ENCODE results near the gene ARHGAP24.

Gene ARHGAP24

DNA sequence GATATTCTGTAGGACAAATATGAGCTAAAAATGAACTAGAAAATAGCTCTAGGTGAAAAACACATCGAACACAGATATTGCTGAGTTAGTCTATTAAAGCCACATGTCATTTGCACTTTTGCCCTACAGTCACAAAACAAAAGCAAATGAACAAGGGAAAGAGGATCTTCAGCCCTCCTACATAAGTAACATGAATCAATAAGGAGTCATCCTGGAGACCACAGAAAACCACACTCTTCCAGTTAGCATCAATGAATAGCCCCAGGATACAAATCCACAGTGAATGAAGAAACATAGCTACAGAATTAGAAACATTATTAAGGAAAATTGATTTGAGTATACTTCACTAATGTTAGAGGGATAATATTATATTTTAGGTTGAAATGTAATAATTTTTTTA lies 573.5 kb downstream of the ARHGAP24 start:
- no peaks in the 10 kb centered on the region for H3K79me2 ChIP-seq (ENCODE audit: low read length)
- H3K4me1 ChIP-seq (ENCODE audit: low read length): no peaks in the 10 kb centered on the region
- DNase-seq: no peak
- H3K4me3 ChIP-seq (ENCODE audit: low read length): no peak overlapping the region
- H3K9ac ChIP-seq (ENCODE audit: low read length): no peak overlapping the region
- H3K27me3 ChIP-seq (replicated peaks; ENCODE audit: insufficient read depth, low read length): no peaks in the 10 kb centered on the region
- no peak for TF ChIP-seq EZH2 (optimal IDR thresholded peaks at IDR 0.05; ENCODE audit: low read depth, low read length)
- TF ChIP-seq EZH2phosphoT487 (IDR thresholded peaks at IDR 0.05; ENCODE audit: low read length): no peak
- TF ChIP-seq, protein P1, sequence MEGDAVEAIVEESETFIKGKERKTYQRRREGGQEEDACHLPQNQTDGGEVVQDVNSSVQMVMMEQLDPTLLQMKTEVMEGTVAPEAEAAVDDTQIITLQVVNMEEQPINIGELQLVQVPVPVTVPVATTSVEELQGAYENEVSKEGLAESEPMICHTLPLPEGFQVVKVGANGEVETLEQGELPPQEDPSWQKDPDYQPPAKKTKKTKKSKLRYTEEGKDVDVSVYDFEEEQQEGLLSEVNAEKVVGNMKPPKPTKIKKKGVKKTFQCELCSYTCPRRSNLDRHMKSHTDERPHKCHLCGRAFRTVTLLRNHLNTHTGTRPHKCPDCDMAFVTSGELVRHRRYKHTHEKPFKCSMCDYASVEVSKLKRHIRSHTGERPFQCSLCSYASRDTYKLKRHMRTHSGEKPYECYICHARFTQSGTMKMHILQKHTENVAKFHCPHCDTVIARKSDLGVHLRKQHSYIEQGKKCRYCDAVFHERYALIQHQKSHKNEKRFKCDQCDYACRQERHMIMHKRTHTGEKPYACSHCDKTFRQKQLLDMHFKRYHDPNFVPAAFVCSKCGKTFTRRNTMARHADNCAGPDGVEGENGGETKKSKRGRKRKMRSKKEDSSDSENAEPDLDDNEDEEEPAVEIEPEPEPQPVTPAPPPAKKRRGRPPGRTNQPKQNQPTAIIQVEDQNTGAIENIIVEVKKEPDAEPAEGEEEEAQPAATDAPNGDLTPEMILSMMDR (IDR thresholded peaks at IDR 0.05; ENCODE audit: low read length): no peak
- no peak overlapping the region for H3K27ac ChIP-seq (ENCODE audit: low read length)
- H4K20me1 ChIP-seq (ENCODE audit: insufficient read depth, low read length): no peaks in the 10 kb centered on the region
- H3K9me3 ChIP-seq (replicated peaks; ENCODE audit: insufficient read depth, low read length): no peaks in the 10 kb centered on the region
- H3K4me2 ChIP-seq (ENCODE audit: low read depth, low read length): no peak overlapping the region
- no peak overlapping the region for H2AFZ ChIP-seq (ENCODE audit: low read length)
- H3K9me2 ChIP-seq (replicated peaks; ENCODE audit: insufficient read depth, low read length): no peaks in the 10 kb centered on the region
- H3K36me3 ChIP-seq (replicated peaks; ENCODE audit: insufficient read depth, low read length): no peaks in the 10 kb centered on the region
- H3F3A ChIP-seq (ENCODE audit: insufficient read depth, low read length): no peaks in the 10 kb centered on the region

DNA sequence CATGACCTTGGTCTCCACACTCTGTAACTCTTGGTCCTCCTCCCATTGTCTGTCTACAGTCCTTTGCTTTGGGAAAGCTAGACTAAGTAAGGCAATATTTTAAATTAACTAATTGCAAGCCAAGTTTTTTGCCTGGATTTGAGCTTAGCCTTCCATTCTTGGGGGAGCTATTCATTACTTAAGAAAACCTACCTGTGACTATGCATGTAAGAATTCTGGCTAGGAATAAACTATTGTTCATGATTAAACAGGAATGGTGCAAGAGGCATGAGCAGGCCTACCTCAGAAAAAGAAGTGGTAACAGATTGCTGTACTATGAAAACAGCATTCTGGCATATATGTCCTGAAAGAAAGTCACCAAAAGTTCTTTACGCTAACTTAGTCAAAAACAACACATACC lies 575.5 kb downstream of the ARHGAP24 start:
- H3K9ac ChIP-seq (ENCODE audit: low read length): no peak overlapping the region
- TF ChIP-seq EZH2phosphoT487 (IDR thresholded peaks at IDR 0.05; ENCODE audit: low read length) (no peak), EZH2 (optimal IDR thresholded peaks at IDR 0.05; ENCODE audit: low read depth, low read length) (no peak)
- TF ChIP-seq, protein P1 (IDR thresholded peaks at IDR 0.05; ENCODE audit: low read length): no peak
- no peaks in the 10 kb centered on the region for H3K79me2 ChIP-seq (ENCODE audit: low read length)
- H3K27me3 ChIP-seq (replicated peaks; ENCODE audit: insufficient read depth, low read length): no peaks in the 10 kb centered on the region
- H4K20me1 ChIP-seq (ENCODE audit: insufficient read depth, low read length): no peaks in the 10 kb centered on the region
- no peaks in the 10 kb centered on the region for H3K9me3 ChIP-seq (replicated peaks; ENCODE audit: insufficient read depth, low read length)
- no peaks in the 10 kb centered on the region for H3K4me1 ChIP-seq (ENCODE audit: low read length)
- H2AFZ ChIP-seq (ENCODE audit: low read length): no peak overlapping the region
- H3K4me3 ChIP-seq (ENCODE audit: low read length): no peak overlapping the region
- H3K4me2 ChIP-seq (ENCODE audit: low read depth, low read length): no peak overlapping the region
- H3F3A ChIP-seq (ENCODE audit: insufficient read depth, low read length): no peaks in the 10 kb centered on the region
- DNase-seq: no peak
- H3K27ac ChIP-seq (ENCODE audit: low read length): no peak overlapping the region
- no peaks in the 10 kb centered on the region for H3K36me3 ChIP-seq (replicated peaks; ENCODE audit: insufficient read depth, low read length)
- no peaks in the 10 kb centered on the region for H3K9me2 ChIP-seq (replicated peaks; ENCODE audit: insufficient read depth, low read length)

Measured in MM.1S (cell line).